CD4-positive, CD25-positive, alpha-beta regulatory T cell (primary cell): ENCODE data around the gene MAPT. TPM values are rescaled to one million over a fixed set of nuclear protein-coding genes. Genes with fewer than 3 reads are reported as not detected.

ENCODE experiments used
- ATAC-seq, 2 donors: fragments of 150-1000 bp; cut with Tn5 transposase; one replicate each; pipeline ENCODE4 v1.10.0; 2021; ENCODE audit warnings: low read depth in 2 of 2, moderate number of reproducible peaks in 2 of 2, moderate library complexity in 1 of 2
- DNase-seq, 3 donors: peaks; one replicate each; pipeline versions ENCODE4 v3.0.0 to v3.0.0-alpha.2; 2012 to 2022; ENCODE audit warnings: mixed read lengths in 1 of 3
- H3K27ac ChIP-seq: one replicate; pipeline ENCODE4 v1.7.0; 2013; ENCODE audit warnings: mild to moderate bottlenecking, low read length; ENCODE audit not compliant: insufficient read depth, poor library complexity, severe bottlenecking
- H3K27me3 ChIP-seq: one replicate; pipeline ENCODE4 v1.7.0; 2013; ENCODE audit warnings: low read length; ENCODE audit not compliant: control insufficient read depth, insufficient read depth
- H3K36me3 ChIP-seq: one replicate; pipeline ENCODE4 v1.7.0; 2013; ENCODE audit warnings: mild to moderate bottlenecking, low read length, moderate library complexity; ENCODE audit not compliant: control insufficient read depth, insufficient read depth
- H3K4me1 ChIP-seq: 2 replicates; pipeline ENCODE4 v1.7.0; 2013; ENCODE audit warnings: mild to moderate bottlenecking, low read length; ENCODE audit not compliant: insufficient read depth, control insufficient read depth, poor library complexity, severe bottlenecking
- H3K4me3 ChIP-seq: one replicate; pipeline ENCODE4 v1.7.0; 2013; ENCODE audit warnings: low read depth, mild to moderate bottlenecking, low read length, moderate library complexity
- H3K9me3 ChIP-seq, 2 experiments: 1 replicate in 1 of 2; 2 replicates in 1 of 2; pipeline ENCODE4 v1.7.0; 2013; ENCODE audit warnings: low read length in 2 of 2, mild to moderate bottlenecking in 1 of 2, moderate library complexity in 1 of 2; ENCODE audit not compliant: control insufficient read depth in 2 of 2
- H3K27ac Mint-ChIP-seq, 3 donors: one replicate each; pipeline ENCODE4 v1.8.0; 2020 to 2022; ENCODE audit warnings: mild to moderate bottlenecking in 3 of 3, mixed read lengths in 3 of 3, moderate library complexity in 2 of 3
- H3K27me3 Mint-ChIP-seq: one replicate; pipeline ENCODE4 v1.8.0; 2022; ENCODE audit warnings: mild to moderate bottlenecking, mixed read lengths
- H3K36me3 Mint-ChIP-seq: one replicate; pipeline ENCODE4 v1.8.0; 2020; ENCODE audit warnings: mixed read lengths
- H3K4me1 Mint-ChIP-seq, 4 donors: one replicate each; pipeline ENCODE4 v1.8.0; 2020 to 2022; ENCODE audit warnings: mixed read lengths in 4 of 4, mild to moderate bottlenecking in 1 of 4
- H3K4me3 Mint-ChIP-seq, 4 donors: one replicate each; pipeline ENCODE4 v1.8.0; 2020 to 2022; ENCODE audit warnings: mild to moderate bottlenecking in 4 of 4, mixed read lengths in 4 of 4, moderate library complexity in 3 of 4
- H3K9me3 Mint-ChIP-seq, 7 donors: one replicate each; pipeline ENCODE4 v1.8.0; 2020 to 2022; ENCODE audit warnings: mixed read lengths in 7 of 7, mild to moderate bottlenecking in 3 of 7, moderate library complexity in 2 of 7
- polyA plus RNA-seq, 4 donors: library from polyadenylated mRNA; unstranded; fragments of 300-500 nt; fragmentation: Illumina TruSeq; gene quantifications; one replicate each; pipeline ENCODE4 v1.2.3, GENCODE V29; 2021
- total RNA-seq: library from RNA; stranded (reverse); gene quantifications from one replicate; pipeline ENCODE4 v1.2.3, GENCODE V29; 2022

MAPT gene
- total and polyA plus RNA-seq, 5 donors from 2014 or later, result 0.05 to 0.69 (median 0.16) TPM; not detected in 2

DNA sequence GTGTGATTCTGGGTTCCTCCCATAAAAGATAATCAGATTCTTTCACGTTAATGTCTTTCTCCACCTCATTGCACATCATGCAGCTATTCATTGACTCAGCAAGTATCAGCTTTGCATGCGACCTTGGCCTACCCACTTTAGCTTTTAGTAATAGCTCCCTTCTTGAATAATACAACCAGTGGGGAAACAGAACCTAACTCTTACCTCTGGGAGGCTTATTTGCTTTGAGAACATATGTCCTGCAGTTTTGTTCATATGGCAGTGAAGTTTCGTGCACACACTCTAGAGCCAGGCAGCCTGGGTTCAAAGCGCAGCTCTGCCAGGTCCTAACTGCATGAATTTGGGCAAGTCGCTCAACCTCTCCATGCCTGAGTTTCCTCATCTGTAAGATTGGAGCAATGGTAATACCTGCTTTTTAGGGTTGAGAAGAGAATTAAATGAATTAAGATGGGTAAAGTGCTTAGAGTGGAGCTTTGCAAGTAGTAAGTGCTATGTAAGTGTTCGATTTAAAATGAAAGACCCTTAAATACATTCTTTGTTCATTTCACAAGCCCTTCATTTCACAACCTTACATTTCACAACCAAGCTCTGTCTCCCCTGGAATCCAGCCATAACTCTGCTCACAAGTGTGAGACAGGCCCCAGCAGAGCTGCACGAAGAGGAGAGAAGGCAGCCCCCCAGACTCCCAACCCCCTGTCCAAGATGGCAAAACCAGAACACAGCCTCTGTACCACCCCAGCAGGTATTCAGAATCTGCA, 29.3 kb downstream of the MAPT start:
- DNase-seq, result no peak
- H3K27ac ChIP-seq, result no peak overlapping the region
- no peak for ATAC-seq

DNA sequence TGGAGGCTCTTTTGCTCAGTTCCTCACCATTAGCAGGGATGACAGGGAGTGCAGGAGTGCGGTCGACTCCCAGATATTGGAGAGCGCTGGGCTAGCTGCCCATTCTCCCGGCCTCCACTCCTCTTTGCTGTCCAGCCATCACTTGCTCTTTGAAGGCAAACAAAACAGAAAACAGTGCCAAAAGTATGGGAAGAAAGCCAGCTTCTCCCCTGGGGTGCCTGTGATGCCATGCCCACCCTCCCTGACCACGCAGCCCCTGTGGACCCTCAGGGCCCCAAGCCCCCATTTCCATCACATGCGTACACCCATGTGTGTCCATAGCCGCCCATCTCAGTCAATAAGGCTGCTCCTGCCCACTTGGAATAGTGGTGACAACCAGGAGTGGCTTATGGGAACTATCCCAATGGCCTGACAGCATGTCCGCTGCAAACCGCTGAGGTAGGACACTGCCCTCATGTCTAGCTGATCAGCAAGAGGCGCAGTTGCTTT, 30.0 kb downstream of the MAPT start:
- Histone ChIP-seq H3K9me3 (no peaks in the 10 kb centered on the region), H3K27ac (no peak overlapping the region), H3K36me3 (no peaks in the 10 kb centered on the region), H3K4me1 (no peaks in the 10 kb centered on the region), H3K27me3 (no peaks in the 10 kb centered on the region), H3K4me3 (no peak overlapping the region)
- no peak for ATAC-seq
- Mint-ChIP-seq H3K4me3 (no peak overlapping the region), H3K27me3 (peaks cover 21% of the 10 kb centered on the region), H3K4me1 (no peaks in the 10 kb centered on the region), H3K27ac (no peak overlapping the region), H3K9me3 (no peaks in the 10 kb centered on the region), H3K36me3 (no peaks in the 10 kb centered on the region)
- DNase-seq, result no peak

More for the DNA sequence above, 29.3 kb downstream of the MAPT start:
- Mint-ChIP-seq H3K4me1 (no peaks in the 10 kb centered on the region), H3K27ac (no peak overlapping the region), H3K36me3 (no peaks in the 10 kb centered on the region), H3K27me3 (peaks cover 19% of the 10 kb centered on the region), H3K4me3 (no peak overlapping the region), H3K9me3 (no peaks in the 10 kb centered on the region)
- Histone ChIP-seq H3K9me3 (no peaks in the 10 kb centered on the region), H3K4me1 (no peaks in the 10 kb centered on the region), H3K36me3 (no peaks in the 10 kb centered on the region), H3K27me3 (no peaks in the 10 kb centered on the region), H3K4me3 (no peak overlapping the region)

DNA sequence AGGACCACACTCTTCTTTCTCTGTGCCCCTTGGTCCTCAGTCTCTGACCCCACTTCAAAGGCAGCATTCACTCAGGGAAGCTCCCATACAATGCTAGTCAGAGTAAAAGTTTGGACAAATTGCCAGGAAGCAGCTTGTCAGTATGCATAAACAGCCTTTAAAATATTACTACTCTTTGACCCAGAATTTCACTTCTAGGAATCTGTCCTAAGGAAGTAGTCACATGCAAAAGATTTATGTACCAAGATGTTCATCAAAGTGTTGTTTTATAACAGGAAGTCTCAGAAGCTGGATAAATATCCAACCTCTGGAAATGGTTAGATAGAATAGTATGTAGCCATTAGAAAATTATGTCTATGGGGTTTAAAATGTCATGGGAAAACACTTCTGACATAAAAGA, 31.0 kb downstream of the MAPT start:
- ATAC-seq (no peak), DNase-seq (no peak)
- Histone ChIP-seq H3K9me3 (no peaks in the 10 kb centered on the region), H3K27me3 (no peaks in the 10 kb centered on the region), H3K4me3 (no peak overlapping the region), H3K27ac (no peak overlapping the region), H3K4me1 (no peaks in the 10 kb centered on the region), H3K36me3 (no peaks in the 10 kb centered on the region)
- Mint-ChIP-seq H3K4me1 (no peaks in the 10 kb centered on the region), H3K27ac (no peak overlapping the region), H3K36me3 (no peaks in the 10 kb centered on the region), H3K9me3 (no peaks in the 10 kb centered on the region), H3K27me3 (peaks cover 27% of the 10 kb centered on the region), H3K4me3 (no peak overlapping the region)

DNA sequence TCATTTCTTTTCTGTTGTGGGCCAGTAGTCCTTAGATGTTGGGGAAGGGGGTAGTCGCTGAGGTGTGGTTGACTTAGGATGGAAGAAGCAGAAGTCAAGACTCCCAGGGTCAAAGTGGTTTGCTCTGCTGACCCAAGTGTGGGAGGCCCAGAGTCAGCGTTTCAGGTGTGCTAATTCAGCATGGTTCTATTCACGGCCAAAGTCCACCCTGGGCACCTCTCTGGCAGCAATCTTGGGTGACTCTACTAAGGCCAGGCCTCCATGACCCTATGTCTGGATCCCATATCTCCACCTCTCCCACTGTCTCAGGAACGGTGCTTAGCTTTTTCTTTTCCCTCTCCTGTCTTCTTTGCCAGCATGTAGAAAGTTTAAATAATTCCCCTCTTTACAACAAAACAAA, 32.9 kb downstream of the MAPT start:
- DNase-seq (no peak), ATAC-seq (no peak)
- Mint-ChIP-seq H3K36me3 (no peaks in the 10 kb centered on the region), H3K27me3 (peaks cover 23% of the 10 kb centered on the region), H3K9me3 (no peaks in the 10 kb centered on the region), H3K4me1 (no peaks in the 10 kb centered on the region), H3K27ac (peak overlapping the region in 1 of 3 donors; percentile 12), H3K4me3 (no peak overlapping the region)
- H3K9me3 ChIP-seq, result no peaks in the 10 kb centered on the region
- no peak overlapping the region for H3K27ac ChIP-seq
- H3K4me1 ChIP-seq, result no peaks in the 10 kb centered on the region
- H3K27me3 ChIP-seq, result no peaks in the 10 kb centered on the region
- H3K36me3 ChIP-seq, result no peaks in the 10 kb centered on the region
- H3K4me3 ChIP-seq, result no peak overlapping the region

DNA sequence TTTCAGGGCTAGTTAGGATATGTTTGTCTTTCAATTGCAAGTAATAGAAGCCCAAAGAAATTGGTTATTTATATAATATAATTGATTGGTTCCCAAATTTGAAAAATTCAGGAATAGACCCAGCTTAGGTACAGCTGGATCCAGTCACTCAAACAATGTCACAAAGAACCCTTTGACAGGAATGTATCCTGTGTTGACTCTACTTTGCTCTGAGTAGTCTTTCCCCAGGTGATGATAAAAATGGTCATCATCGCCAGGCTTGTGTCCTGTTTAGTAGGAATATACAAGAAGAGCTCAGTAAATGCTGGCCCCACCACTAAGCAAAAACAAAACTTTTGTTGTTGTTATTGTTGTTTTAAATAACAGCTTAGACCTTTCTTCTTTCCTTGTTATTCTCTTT, 35.0 kb downstream of the MAPT start:
- H3K36me3 ChIP-seq, result no peaks in the 10 kb centered on the region
- no peak for DNase-seq
- peaks cover 26% of the 10 kb centered on the region for H3K27me3 Mint-ChIP-seq
- no peak overlapping the region for H3K4me3 Mint-ChIP-seq
- no peak overlapping the region for H3K27ac ChIP-seq
- no peaks in the 10 kb centered on the region for H3K27me3 ChIP-seq
- H3K9me3 ChIP-seq, result no peaks in the 10 kb centered on the region
- H3K36me3 Mint-ChIP-seq, result no peaks in the 10 kb centered on the region
- ATAC-seq, result no peak
- no peak overlapping the region for H3K27ac Mint-ChIP-seq
- H3K4me1 ChIP-seq, result no peaks in the 10 kb centered on the region
- H3K9me3 Mint-ChIP-seq, result no peaks in the 10 kb centered on the region
- H3K4me1 Mint-ChIP-seq, result no peaks in the 10 kb centered on the region
- H3K4me3 ChIP-seq, result no peak overlapping the region

DNA sequence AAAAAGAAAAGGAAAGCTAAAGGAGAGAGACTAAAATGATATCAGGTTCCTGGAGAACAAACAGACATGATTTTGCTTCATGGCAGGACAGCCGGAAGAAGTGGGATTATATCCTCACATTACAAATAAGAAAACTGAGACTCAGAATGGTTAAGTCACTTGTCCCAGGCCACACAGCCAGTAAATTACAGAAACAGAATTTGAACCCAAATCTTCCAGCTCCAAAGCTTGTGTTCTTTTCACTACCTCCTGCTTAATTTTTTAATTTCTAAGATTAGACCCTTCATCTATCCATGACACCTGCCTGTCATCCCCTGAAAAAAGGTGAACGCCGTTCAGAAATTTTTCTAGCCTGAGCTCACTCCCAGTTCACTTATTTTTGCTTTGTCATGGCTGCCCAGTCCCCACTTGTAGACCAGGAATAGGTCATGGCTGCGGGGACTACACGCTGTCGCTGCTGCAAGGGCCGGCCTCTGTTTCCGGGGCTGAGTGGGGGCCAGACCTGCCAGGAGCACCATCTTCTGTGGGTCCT, 36.1 kb downstream of the MAPT start:
- no peaks in the 10 kb centered on the region for H3K36me3 Mint-ChIP-seq
- peaks cover 37% of the 10 kb centered on the region for H3K27me3 Mint-ChIP-seq

DNA sequence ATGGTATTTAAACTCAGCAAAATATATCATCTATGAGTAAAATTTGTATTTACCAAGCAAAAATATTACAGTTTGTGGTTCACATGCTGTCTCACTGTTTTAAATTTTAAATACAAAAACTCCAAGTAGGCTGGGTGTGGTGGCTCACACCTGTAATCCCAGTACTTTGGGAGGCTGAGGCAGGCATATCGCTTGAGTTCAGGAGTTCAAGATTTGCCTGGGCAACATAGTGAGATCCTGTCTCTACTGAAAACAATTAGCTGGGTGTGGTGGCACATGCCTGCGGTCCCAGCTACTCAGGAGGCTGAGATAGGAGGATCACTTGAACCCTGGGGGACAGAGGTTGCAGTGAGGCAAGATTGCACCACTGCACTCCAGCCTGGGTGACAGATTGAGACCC, 37.3 kb downstream of the MAPT start:
- Mint-ChIP-seq H3K27ac (no peak overlapping the region), H3K9me3 (no peaks in the 10 kb centered on the region), H3K4me3 (no peak overlapping the region), H3K4me1 (no peaks in the 10 kb centered on the region), H3K27me3 (peaks cover 48% of the 10 kb centered on the region), H3K36me3 (peaks cover 3% of the 10 kb centered on the region)
- ATAC-seq, result no peak
- no peak for DNase-seq
- Histone ChIP-seq H3K4me1 (no peaks in the 10 kb centered on the region), H3K9me3 (no peaks in the 10 kb centered on the region), H3K27me3 (no peaks in the 10 kb centered on the region), H3K36me3 (no peaks in the 10 kb centered on the region), H3K4me3 (no peak overlapping the region), H3K27ac (no peak overlapping the region)

More for the DNA sequence above, 36.1 kb downstream of the MAPT start:
- Histone ChIP-seq H3K4me3 (no peak overlapping the region), H3K27ac (no peak overlapping the region), H3K27me3 (no peaks in the 10 kb centered on the region), H3K36me3 (no peaks in the 10 kb centered on the region), H3K4me1 (no peaks in the 10 kb centered on the region), H3K9me3 (no peaks in the 10 kb centered on the region)
- no peaks in the 10 kb centered on the region for H3K9me3 Mint-ChIP-seq
- H3K4me3 Mint-ChIP-seq, result no peak overlapping the region
- H3K4me1 Mint-ChIP-seq, result no peaks in the 10 kb centered on the region
- DNase-seq, result no peak
- no peak for ATAC-seq
- no peak overlapping the region for H3K27ac Mint-ChIP-seq
